OCI-LY7 (cell line): ENCODE measurements around the gene SGIP1.

Source experiments
- EZH2phosphoT487 ChIP-seq: fragments of 200-600 bp; sonication (generic); IDR thresholded peaks from 2 replicates; pipeline ENCODE4 v1.6.1; 2018; ENCODE audit warnings: low read depth, borderline replicate concordance, mild to moderate bottlenecking, mixed run types, antibody characterized with exemption, low read length, moderate library complexity, mixed read lengths
- TF ChIP-seq, protein P1 (sequence below): fragments of 200-600 bp; sonication (generic); conservative IDR thresholded peaks from 2 replicates; pipeline ENCODE4 v1.5.1; 2014; ENCODE audit warnings: mild to moderate bottlenecking, antibody characterized with exemption, low read length, moderate library complexity, mixed read lengths

DNA sequence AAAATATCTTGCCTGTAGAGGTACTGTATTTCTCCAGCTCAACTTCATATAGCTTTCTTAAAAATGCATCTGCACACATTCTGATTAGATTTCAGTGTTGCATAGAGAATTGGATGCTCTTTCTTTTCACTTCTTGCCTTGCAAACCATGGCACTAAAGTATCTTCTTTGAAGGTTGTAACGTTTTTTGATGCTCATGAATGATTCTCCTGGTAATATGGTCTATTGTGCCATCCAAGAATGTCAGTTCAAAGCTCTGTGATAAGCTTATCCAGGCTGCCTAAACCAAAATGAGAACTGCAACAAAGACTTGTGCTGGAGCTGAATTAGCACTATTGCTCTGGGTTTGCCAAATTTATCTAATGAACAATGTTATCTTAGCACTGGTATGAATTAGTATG lies 1.9 kb downstream of the SGIP1 start:
- TF ChIP-seq, protein P1, sequence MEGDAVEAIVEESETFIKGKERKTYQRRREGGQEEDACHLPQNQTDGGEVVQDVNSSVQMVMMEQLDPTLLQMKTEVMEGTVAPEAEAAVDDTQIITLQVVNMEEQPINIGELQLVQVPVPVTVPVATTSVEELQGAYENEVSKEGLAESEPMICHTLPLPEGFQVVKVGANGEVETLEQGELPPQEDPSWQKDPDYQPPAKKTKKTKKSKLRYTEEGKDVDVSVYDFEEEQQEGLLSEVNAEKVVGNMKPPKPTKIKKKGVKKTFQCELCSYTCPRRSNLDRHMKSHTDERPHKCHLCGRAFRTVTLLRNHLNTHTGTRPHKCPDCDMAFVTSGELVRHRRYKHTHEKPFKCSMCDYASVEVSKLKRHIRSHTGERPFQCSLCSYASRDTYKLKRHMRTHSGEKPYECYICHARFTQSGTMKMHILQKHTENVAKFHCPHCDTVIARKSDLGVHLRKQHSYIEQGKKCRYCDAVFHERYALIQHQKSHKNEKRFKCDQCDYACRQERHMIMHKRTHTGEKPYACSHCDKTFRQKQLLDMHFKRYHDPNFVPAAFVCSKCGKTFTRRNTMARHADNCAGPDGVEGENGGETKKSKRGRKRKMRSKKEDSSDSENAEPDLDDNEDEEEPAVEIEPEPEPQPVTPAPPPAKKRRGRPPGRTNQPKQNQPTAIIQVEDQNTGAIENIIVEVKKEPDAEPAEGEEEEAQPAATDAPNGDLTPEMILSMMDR: no peak
- no peak for TF ChIP-seq EZH2phosphoT487
